ENCODE measurements around the gene GPR35. TPM values are rescaled to one million over a fixed set of nuclear protein-coding genes. Genes with fewer than 3 reads are reported as not detected.

The GPR35 gene
- polyA plus RNA-seq, 1 experiment: 0.17 TPM

Small RNAs within 50 kb of the gene (small RNA-seq; reads per million reads assigned to genes)
- gene AC011298.3 (ENCODE audit: insufficient read length, low read depth, low replicate concordance): not detected

Other genes starting within 250 kb of the GPR35 start
- gene GPC1, start 189.8 kb upstream of the GPR35 start, polyA plus RNA-seq (2011; rRNA removed): 62.9 and 126 TPM in 2 replicates
- gene ANKMY1, start 67.5 kb upstream of the GPR35 start, polyA plus RNA-seq (2011; rRNA removed): 4.4 and 6.8 TPM in 2 replicates
- gene DUSP28, start 65.1 kb upstream of the GPR35 start, polyA plus RNA-seq (2011; rRNA removed): 3.1 and 4.6 TPM in 2 replicates
- gene RNPEPL1, start 57.0 kb upstream of the GPR35 start, polyA plus RNA-seq (2011; rRNA removed): 7.3 and 12.7 TPM in 2 replicates
- 7.6 and 14.9 TPM in 2 replicates for gene CAPN10, start 38.7 kb upstream of the GPR35 start, polyA plus RNA-seq (2011; rRNA removed)
- not detected in 2 replicates for gene AQP12B, start 57.4 kb downstream of the GPR35 start, polyA plus RNA-seq (2011; rRNA removed)
- not detected in 2 replicates for gene AQP12A, start 66.4 kb downstream of the GPR35 start, polyA plus RNA-seq (2011; rRNA removed)
- 0.01 TPM in 1 of 2 replicates, not detected in the other for gene KIF1A, start 194.7 kb downstream of the GPR35 start, polyA plus RNA-seq (2011; rRNA removed)
- gene AGXT, start 243.3 kb downstream of the GPR35 start, polyA plus RNA-seq (2011; rRNA removed): not detected in 2 replicates

Data from BJ (cell line).